ENCODE measurements around the gene SLC6A11. TPM values are rescaled to one million over a fixed set of nuclear protein-coding genes. Genes with fewer than 3 reads are reported as not detected.

The SLC6A11 gene
- total RNA-seq (not detected in 2 replicates), polyA plus RNA-seq (not detected in 2 replicates), polyA minus RNA-seq (0.07 TPM in 1 of 2 replicates, not detected in the other)
- not detected for total RNA-seq (2013)

DNA sequence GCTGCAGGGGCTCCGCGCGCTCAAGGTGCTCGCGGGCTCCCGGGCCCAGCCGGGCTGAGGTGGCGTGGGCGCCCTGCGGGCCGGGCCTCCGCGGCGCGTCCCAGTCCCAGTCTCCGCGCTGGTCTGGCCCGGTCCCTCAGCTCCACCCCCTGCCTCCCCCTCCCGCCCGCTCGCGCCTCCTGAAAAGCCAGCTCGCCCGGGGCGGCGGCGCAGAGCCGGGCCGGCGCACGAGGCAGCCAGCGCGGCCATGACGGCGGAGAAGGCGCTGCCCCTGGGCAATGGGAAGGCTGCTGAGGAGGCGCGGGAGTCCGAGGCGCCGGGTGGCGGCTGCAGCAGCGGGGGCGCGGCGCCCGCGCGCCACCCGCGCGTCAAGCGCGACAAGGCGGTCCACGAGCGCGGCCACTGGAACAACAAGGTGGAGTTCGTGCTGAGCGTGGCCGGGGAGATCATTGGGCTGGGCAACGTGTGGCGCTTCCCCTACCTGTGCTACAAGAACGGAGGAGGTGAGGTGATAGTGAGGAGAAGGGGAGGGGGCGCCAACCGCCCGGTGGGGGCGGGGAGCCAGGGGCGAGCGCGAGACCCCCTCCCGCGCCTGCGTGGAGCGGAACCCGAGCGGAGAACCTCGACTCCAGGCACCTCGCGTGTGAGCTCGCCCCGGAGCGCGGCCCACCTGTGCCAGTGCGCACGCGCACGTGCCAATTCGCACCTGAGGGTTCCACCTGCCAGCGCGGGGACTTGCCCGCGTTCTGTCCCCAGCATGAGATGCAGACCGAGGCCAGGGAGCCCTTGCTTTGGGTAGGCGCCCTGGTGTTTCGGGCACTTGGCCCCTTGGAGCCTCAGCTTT, at the start of gene SLC6A11:
Gene SLC6A11 (plus strand): TSS at position 210 of the 844 bp plus-strand sequence. CDS start 38 bp downstream, at position 248.
- no peak within 1 kb of the TSS for H2AFZ ChIP-seq (ENCODE audit: insufficient read depth, low read depth, low read length, poor library complexity, severe bottlenecking)
- Mint-ChIP-seq H3K4me3 (no peak within 1 kb of the TSS), H3K9me3 (ENCODE audit: insufficient read depth) (no peaks in the 10 kb centered on the region), H3K27ac (no peak within 1 kb of the TSS), H3K27me3 (peaks cover 34% of the 10 kb centered on the region), H3K4me1 (peaks cover 1% of the 10 kb centered on the region)
- no peaks in the 10 kb centered on the region for H3K4me1 ChIP-seq (ENCODE audit: control insufficient read depth in 2 of 2, insufficient read depth in 2 of 2, low read length in 2 of 2)
- 11% methylated on average over 95 of the region's 96 CpGs for WGBS (ENCODE audit: insufficient coverage)
- DNase-seq (no peak), ATAC-seq (ENCODE audit: low read depth) (no peak)
- H3K27ac ChIP-seq (ENCODE audit: low read length in 2 of 2) = no peak within 1 kb of the TSS
- no peaks in the 10 kb centered on the region for H3K9me3 ChIP-seq (ENCODE audit: control extremely low read depth in 1 of 3, control insufficient read depth in 2 of 3, insufficient read depth in 1 of 3, low read length in 2 of 3)
- H3K27me3 ChIP-seq (replicated peaks in 1 of 4; ENCODE audit: control extremely low read depth in 1 of 4, control insufficient read depth in 3 of 4, insufficient read depth in 4 of 4, low read length in 3 of 4) = peaks cover 0 to 13% (median 2%) of the 10 kb centered on the region in 4 experiments
- H3K79me2 ChIP-seq (ENCODE audit: control insufficient read depth, insufficient read depth, low read length) = no peaks in the 10 kb centered on the region
- ChIA-PET POLR2A (no interaction called here), CTCF (no interaction called here)
- no peaks in the 10 kb centered on the region for H3K36me3 ChIP-seq (replicated peaks in 1 of 2; ENCODE audit: control extremely low read depth in 1 of 2, control insufficient read depth in 1 of 2, extremely low read depth in 1 of 2, insufficient read depth in 2 of 2, low read length in 1 of 2)
- TF ChIP-seq CTCF (IDR thresholded peaks at IDR 0.05) (no peak), EZH2 (IDR thresholded peaks at IDR 0.05; ENCODE audit: borderline replicate concordance, insufficient read depth, low read depth, low read length, poor library complexity, severe bottlenecking) (no peak)
- no peak within 1 kb of the TSS for H3K4me3 ChIP-seq (ENCODE audit: control extremely low read depth in 1 of 5, extremely low read depth in 1 of 5, insufficient read depth in 1 of 5, low read depth in 2 of 5, low read length in 4 of 5)
- no peak within 1 kb of the TSS for H3K4me2 ChIP-seq (replicated peaks; ENCODE audit: low read depth, low read length, poor library complexity, severe bottlenecking)
- intact Hi-C loops (cut with micrococcal nuclease) = no loop called here
- no peaks in the 10 kb centered on the region for H4K20me1 ChIP-seq (ENCODE audit: control insufficient read depth, insufficient read depth, low read length, poor library complexity, severe bottlenecking)
- no peak within 1 kb of the TSS for H3K9ac ChIP-seq (ENCODE audit: low read length)

All from B cell (primary cell).